Measurements from ENCODE around the gene CCDC9. TPM values are rescaled to one million over a fixed set of nuclear protein-coding genes. Genes with fewer than 3 reads are reported as not detected.

CCDC9 gene
- polyA plus RNA-seq, 3 donors = 6.3 to 10.0 (median 7.6) TPM

GRCh38 chr19:47280183-47280797 lies 24.0 kb downstream of the CCDC9 start:
- Histone ChIP-seq H3K4me1 (ENCODE audit: control insufficient read depth in 1 of 2, insufficient read depth in 2 of 2, low read length in 2 of 2) (peaks cover 4 to 6% of the 10 kb centered on the region in 2 donors), H3K36me3 (replicated peaks in 1 of 2; ENCODE audit: control insufficient read depth in 1 of 2, insufficient read depth in 2 of 2, low read length in 2 of 2) (no peaks in the 10 kb centered on the region), H3K4me3 (replicated peaks in 1 of 3; ENCODE audit: low read depth in 2 of 3, low read length in 3 of 3) (no peak overlapping the region), H3K27me3 (ENCODE audit: control insufficient read depth in 2 of 2, insufficient read depth in 2 of 2, low read length in 2 of 2) (peaks cover 0 to 3% of the 10 kb centered on the region in 2 donors), H3K4me2 (replicated peaks; ENCODE audit: extremely low read depth, low read length, poor library complexity, severe bottlenecking) (no peak overlapping the region), H3K79me2 (ENCODE audit: insufficient read depth, low read length) (peaks cover 2% of the 10 kb centered on the region), H4K20me1 (ENCODE audit: insufficient read depth, low read length) (peaks cover 11% of the 10 kb centered on the region), H3K9ac (ENCODE audit: insufficient read depth, low read length, poor library complexity, severe bottlenecking) (no peak overlapping the region), H3K9me3 (replicated peaks in 1 of 2; ENCODE audit: control insufficient read depth in 1 of 2, insufficient read depth in 1 of 2, low read length in 2 of 2) (no peaks in the 10 kb centered on the region), H2AFZ (ENCODE audit: insufficient read depth, low read depth, low read length, poor library complexity, severe bottlenecking) (no peak overlapping the region), H3K27ac (ENCODE audit: low read depth in 1 of 2, low read length in 2 of 2) (no peak overlapping the region)
- WGBS (ENCODE audit: insufficient coverage) = 93% methylated on average over 10 of the region's 13 CpGs
- DNase-seq = peak in 2 of 3 donors; percentile 31 to 42
- Mint-ChIP-seq H3K27me3 (ENCODE audit: low read depth in 3 of 3) (peaks cover 2 to 8% (median 6%) of the 10 kb centered on the region in 3 donors), H3K4me1 (peaks cover 17% of the 10 kb centered on the region), H3K4me3 (no peak overlapping the region), H3K9me3 (no peaks in the 10 kb centered on the region), H3K36me3 (peaks cover 10 to 25% of the 10 kb centered on the region in 2 donors), H3K27ac (peak overlapping the region in 1 of 7 donors; percentile 36)
- intact Hi-C loops (cut with micrococcal nuclease) = loop anchor here (5.0 to 10.0 kb wide), 2 partner anchors 145 to 417 kb away; no protein-coding TSS in a partner anchor
- peak; percentile 61 for TF ChIP-seq CTCF (IDR thresholded peaks at IDR 0.05)

DNA sequence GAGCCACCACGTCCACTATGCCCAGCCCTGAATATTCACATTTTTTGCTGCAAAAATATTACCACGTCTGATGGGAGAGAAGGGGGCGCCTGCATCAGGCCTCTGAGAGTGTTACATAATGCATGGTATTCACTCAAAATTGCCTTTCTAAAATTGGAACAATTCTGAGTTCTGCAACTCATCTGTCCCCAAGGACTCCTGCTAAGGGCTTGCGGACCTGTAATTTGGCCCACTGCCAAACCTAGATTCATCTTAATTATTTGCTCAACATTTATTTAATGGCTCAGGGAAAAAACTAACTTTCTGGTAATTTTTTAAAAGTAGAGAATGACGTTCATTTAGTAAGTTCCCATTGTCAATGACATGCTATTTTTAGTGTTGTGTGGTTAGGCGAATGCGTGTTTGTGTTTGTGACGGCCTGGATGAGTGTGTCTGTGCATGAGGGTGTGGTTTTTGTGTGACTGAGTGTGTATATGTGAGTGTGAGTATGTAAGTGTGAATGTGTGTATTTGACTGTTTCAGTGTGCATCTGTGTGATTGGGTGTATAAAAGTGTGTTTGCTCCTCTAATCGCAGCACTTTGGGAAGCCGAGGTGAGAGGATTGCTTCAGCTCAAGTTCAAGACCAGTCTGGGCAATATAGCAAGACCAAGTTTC lies 27.2 kb downstream of the CCDC9 start:
- Mint-ChIP-seq H3K36me3 (peaks cover 0 to 3% of the 10 kb centered on the region in 2 donors), H3K4me3 (no peak overlapping the region), H3K9me3 (peaks cover 0 to under 1% (median 0%) of the 10 kb centered on the region in 7 donors), H3K27me3 (ENCODE audit: low read depth in 3 of 3) (peaks cover 0 to 2% (median 1%) of the 10 kb centered on the region in 3 donors), H3K4me1 (peaks cover 8% of the 10 kb centered on the region), H3K27ac (peak overlapping the region in 1 of 7 donors; percentile 52)
- WGBS (ENCODE audit: insufficient coverage) = 50% methylated on average over 7 of the region's 10 CpGs
- intact Hi-C loops (cut with micrococcal nuclease) = loop anchor here (1.0 to 10.0 kb wide), 4 partner anchors 108 to 414 kb away; no protein-coding TSS in a partner anchor
- no peak overlapping the region for H3K27ac ChIP-seq (ENCODE audit: low read depth in 1 of 2, low read length in 2 of 2)
- no peaks in the 10 kb centered on the region for H3K36me3 ChIP-seq (replicated peaks in 1 of 2; ENCODE audit: control insufficient read depth in 1 of 2, insufficient read depth in 2 of 2, low read length in 2 of 2)
- H2AFZ ChIP-seq (ENCODE audit: insufficient read depth, low read depth, low read length, poor library complexity, severe bottlenecking) = no peak overlapping the region
- H3K4me3 ChIP-seq (replicated peaks in 1 of 3; ENCODE audit: low read depth in 2 of 3, low read length in 3 of 3) = no peak overlapping the region
- TF ChIP-seq CTCF (IDR thresholded peaks at IDR 0.05) = no peak
- no peak for DNase-seq
- H3K4me1 ChIP-seq (ENCODE audit: control insufficient read depth in 1 of 2, insufficient read depth in 2 of 2, low read length in 2 of 2) = no peaks in the 10 kb centered on the region
- no peaks in the 10 kb centered on the region for H3K9me3 ChIP-seq (replicated peaks in 1 of 2; ENCODE audit: control insufficient read depth in 1 of 2, insufficient read depth in 1 of 2, low read length in 2 of 2)
- H3K4me2 ChIP-seq (replicated peaks; ENCODE audit: extremely low read depth, low read length, poor library complexity, severe bottlenecking) = no peak overlapping the region
- H4K20me1 ChIP-seq (ENCODE audit: insufficient read depth, low read length) = no peaks in the 10 kb centered on the region
- no peaks in the 10 kb centered on the region for H3K27me3 ChIP-seq (ENCODE audit: control insufficient read depth in 2 of 2, insufficient read depth in 2 of 2, low read length in 2 of 2)
- no peaks in the 10 kb centered on the region for H3K79me2 ChIP-seq (ENCODE audit: insufficient read depth, low read length)
- H3K9ac ChIP-seq (ENCODE audit: insufficient read depth, low read length, poor library complexity, severe bottlenecking) = no peak overlapping the region
